NCI-H128 (cell line): Measurements from ENCODE around the gene PTPRJ.

ENCODE experiments used
- DNase-seq: peaks from one replicate; lab custom pipeline; 2025; ENCODE audit not compliant: unreplicated experiment; lab: John Stamatoyannopoulos, UW

PTPRJ gene

GRCh38 chr11:47967577-47968525 is 12.5 kb upstream of the PTPRJ start:
- DNase-seq, result no peak

- DNase-seq, result no peak
These were observed 11.0 kb upstream of the PTPRJ start for GRCh38 chr11:47969401-47969800.

DNA sequence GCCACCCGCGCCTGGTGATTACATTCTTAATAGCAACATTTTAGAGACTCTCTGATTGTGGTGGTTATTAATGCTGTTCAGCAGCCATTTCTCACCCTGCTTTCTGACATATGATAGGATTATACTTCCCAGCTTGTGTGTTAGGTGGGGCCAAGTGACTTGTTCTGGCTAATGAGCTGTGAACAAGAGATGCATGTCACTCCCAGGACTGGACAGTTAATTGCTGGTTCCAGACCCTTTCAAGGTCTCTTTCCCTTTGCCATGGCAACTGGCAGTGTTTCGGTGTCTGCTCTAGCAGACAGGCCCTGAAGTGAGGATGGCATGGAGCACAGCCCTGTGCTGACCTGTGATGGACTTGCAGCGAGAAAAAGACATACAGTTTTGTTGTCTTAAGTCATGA is 8.9 kb upstream of the PTPRJ start:
- no peak for DNase-seq

DNA sequence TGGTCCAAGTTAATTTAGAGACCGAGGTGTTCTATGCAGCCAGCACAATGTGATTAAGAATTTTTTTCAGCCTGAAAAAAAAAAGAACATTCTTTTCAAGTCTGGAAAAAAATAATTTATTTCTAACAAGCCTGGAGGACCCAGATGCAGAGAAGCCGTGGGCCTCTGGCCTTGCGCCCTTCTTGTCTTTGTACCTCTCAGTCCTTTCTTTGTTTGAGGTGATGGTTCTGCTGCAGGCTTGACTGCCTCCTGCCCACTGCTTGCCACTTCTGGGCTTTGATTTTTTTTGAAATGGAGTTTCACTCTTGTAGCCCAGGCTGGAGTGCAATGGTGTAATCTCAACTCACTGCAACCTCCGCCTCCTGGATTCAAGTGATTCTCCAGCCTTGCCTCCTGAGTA is 7.2 kb upstream of the PTPRJ start:
- no peak for DNase-seq

DNA sequence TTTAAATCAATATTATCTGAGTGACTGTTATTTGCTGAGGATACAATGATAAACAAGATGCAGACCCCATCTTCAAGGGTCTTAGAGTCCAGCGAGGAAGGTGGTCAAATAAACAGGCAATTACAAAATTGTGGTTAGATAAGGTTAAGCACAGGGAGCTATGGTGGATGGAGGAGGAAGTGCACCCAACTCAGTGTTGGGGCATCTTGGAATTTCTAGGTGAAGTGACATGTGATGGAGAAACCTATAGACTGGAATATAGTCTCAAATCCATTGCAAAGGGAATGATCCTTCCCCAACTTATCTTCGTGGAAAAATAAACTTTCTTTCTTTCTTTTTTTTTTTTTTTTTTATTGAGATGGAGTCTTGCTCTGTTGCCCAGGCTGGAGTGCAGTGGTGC is 3.4 kb upstream of the PTPRJ start:
- no peak for DNase-seq

DNA sequence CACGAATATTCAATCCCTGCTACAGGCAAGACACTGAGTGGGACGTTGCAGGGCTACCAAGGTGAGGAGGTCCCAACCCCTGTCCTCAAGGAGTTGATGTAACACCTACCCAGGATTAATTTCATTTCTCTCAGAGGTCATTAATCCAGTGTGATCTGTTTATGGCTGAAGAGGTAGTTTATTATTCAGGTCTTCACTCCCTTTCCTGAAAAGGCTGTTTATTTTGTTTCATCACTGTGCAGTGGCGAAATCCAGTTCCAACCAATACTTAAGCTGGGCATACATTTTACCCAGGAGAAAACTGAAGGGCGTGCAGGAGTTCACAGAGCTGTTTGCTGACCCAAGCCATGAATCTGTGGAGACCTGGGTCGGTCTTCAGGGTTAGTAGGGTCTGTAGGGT is 2.7 kb upstream of the PTPRJ start:
- no peak for DNase-seq

DNA sequence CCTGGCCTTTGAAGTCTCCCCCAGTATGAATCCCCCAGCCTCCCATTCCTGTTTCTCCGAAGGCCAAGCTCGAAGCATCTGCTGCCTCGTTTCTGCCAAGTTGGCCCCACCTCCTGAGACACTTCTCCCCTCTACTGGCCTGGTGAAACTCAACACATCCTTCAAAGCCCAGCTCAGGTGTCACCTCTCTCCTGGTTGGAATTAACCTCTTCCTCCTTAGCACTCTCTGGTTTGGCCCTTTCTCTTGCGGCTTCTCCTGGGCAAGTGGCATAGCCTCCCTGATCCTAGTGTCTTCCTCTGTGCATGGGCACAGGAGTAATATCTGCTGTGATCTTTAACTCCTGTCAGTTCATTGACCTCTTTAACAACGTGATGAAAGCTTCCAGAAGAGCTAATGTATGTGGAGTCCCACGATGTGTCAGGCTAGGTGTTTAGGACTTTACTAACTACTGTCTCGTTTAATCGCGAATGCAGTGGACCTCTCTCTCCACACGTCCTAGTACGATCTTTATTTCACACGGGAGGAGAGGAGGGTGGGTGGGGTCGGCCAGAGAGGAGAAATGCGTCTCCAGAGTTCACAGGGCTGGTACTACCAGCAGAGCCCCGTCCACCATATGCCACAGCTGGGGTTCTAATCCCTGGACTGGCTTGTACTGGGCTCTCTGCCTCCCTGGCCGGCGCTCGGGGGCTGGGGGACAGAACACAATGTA is 826 bp upstream of the PTPRJ start:
- DNase-seq, result no peak

DNA sequence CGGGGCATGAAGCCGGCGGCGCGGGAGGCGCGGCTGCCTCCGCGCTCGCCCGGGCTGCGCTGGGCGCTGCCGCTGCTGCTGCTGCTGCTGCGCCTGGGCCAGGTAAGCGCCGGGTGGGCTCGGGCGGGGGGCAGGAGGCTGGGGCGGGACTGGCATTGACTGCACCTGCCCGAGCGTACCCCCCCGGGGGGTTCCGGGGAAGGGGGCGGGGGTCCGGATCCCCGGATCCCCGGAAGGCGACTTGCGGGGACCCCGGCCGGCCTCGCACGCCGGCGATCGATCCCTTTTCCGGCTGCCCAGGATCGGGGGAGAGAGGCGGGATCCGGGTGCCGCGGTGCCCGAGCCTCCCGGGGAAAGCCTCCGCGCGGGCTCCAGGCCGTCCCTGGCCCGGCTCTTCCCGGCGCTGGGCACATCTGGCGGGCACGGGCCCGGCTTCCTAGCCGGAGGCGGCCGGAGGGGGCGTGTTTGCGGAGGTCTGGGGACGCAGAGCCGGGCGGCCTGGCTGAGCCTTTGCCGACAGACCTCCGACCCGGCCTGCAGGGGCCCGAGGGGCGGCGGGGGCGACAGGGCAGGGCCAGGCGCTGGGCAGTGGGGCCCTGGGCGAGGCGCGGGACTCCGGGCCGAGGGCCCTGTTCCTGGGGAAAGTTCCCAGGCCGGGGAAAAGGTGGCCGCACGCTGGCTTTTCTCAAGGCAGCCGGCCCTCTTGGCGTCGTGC is 705 bp downstream of the PTPRJ start:
- no peak for DNase-seq

- no peak for DNase-seq
These were observed 1.5 kb downstream of the PTPRJ start for GRCh38 chr11:47981667-47982404.

DNA sequence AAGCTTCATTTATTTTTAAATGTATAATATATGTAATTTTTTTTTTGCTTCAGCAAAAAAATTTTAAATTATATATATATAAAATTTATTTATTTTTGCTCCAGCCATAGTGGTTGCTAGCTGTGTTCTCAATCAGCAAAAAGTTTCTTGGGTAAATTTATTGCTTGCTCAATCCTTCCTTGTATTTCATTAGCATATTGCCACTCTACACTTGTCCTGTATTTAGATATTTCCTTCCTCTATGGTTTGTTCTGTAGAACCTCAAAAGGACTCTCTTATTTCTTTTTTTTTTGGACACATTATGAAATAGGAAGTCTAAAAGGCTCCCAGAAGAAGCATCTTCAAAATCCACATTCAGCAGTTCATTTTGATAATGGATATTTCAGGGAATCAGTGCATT is 2.3 kb downstream of the PTPRJ start:
- DNase-seq, result no peak

- no peak for DNase-seq
These were observed 3.4 kb downstream of the PTPRJ start for GRCh38 chr11:47983464-47984397.

DNA sequence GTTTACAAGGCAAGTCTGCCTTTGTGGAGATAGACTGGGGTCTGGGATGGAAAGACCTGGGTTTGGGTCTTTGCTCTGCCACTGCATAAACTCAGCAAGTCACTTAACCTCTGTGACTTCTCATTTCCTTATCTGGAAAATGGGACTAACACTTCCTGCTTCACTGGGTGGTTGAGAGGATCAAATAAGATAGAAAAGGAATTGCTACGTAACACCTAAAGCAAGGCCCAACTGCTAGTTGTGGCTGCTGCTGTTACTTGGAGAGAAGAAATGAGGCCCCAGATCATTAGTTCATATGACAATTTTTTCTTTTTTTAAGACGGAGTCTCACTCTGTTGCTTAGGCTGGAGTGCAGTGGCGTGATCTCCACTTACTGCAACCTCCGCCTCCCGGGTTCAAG is 5.9 kb downstream of the PTPRJ start:
- no peak for DNase-seq

GRCh38 chr11:47986742-47987141 is 6.4 kb downstream of the PTPRJ start:
- DNase-seq, result no peak

DNA sequence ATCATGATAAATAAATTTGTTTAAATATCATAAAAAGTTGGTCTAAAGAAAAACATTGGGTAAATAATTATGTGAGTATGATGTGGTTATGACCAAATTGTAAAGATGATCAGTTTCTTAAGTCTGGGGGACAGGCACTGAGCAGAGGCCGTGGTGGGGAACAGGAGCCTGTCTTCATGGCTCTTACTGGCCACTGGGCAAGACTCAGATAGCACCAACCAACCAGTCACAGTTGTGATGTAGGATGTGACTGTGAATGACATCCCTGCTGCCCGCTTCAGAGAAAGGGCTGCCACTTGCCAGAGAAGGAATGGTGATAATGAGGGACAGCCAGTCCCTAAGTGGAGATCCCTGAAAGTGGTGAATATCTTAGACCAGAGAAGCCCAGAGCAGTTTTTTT is 7.0 kb downstream of the PTPRJ start:
- no peak for DNase-seq

GRCh38 chr11:47987781-47988180 is 7.4 kb downstream of the PTPRJ start:
- no peak for DNase-seq

DNA sequence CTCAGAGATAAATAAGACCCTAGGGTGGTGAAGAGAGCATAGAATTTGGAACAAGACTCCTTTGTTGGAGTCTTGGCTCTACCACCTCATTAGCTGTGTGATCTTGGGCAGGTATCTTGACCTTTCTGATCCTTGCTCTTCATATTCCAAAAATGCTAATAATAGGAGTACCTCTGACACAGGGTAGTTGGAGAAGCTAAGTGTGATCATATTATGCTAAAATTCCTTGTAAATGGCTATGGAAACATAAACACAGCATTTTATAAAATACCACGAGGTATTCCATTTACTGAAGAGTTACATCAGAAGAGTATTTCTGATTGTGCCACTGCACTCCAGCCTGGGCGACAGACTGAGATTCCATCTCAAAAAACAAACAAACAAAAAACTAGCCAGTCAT is 9.4 kb downstream of the PTPRJ start:
- DNase-seq, result no peak

GRCh38 chr11:47991266-47991830 is 11.0 kb downstream of the PTPRJ start:
- DNase-seq, result no peak

DNA sequence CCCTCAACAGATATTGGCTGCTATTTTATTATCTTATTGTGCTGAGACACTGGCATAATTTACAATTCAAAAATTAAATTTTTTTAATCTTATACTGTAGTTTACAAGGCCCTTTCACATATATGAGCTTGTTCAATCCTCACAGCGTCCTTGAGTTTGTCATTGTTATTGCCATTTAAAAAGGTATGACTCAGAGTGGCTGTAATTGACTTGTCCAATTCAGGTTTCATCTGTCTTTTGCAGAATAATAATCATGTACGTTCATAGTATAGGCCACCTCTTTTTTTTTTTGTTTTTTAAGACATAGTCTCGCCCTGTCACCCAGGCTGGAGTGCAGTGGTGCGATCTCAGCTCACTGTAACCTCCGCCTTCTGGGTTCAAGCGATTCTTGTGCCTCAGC is 11.5 kb downstream of the PTPRJ start:
- DNase-seq, result no peak

- no peak for DNase-seq
These were observed 12.8 kb downstream of the PTPRJ start for GRCh38 chr11:47992959-47993820.
